Measurements from ENCODE around the gene SLC12A7. TPM values are rescaled to one million over a fixed set of nuclear protein-coding genes. Genes with fewer than 3 reads are reported as not detected.

The SLC12A7 gene
- total RNA-seq, 1 experiment from 2014 or later = 30.8 TPM

DNA sequence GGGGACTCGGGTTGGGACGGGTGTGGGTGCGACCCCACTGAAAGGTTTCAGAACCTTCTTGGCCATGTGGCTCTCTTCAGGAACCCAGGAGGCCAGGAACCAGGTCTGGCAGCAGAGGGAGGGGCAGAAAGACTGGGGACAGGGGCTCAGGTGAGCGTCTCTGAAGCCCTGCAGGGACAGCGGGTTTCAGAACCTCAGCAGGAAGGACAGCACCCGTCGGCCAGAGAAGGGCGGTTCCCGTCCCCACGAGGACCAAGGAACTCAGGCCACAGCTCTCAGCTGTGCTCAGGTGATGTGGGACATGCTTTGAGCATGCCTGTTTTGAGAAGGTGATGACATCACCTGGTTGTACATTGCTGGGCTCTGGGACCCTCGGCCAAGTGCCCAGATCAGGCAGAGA is 25.7 kb downstream of the SLC12A7 start:
- Histone ChIP-seq H3K79me2 (ENCODE audit: insufficient read depth, low read length) (no peaks in the 10 kb centered on the region), H3K79me1 (ENCODE audit: insufficient read depth, low read depth, low read length, poor library complexity, severe bottlenecking) (no peaks in the 10 kb centered on the region), H2BK5ac (ENCODE audit: insufficient read length, low read length) (no peak overlapping the region), H2AFZ (ENCODE audit: low read length) (no peak overlapping the region), H3T11ph (ENCODE audit: low read length) (no peak overlapping the region), H3K27me3 (ENCODE audit: insufficient read depth, low read length) (no peaks in the 10 kb centered on the region), H3K14ac (ENCODE audit: insufficient read depth, low read length) (no peak overlapping the region; the same call in 1 of the 2 replicates), H3K4me1 (ENCODE audit: insufficient read depth, low read length) (no peaks in the 10 kb centered on the region), H3K9me3 (ENCODE audit: control insufficient read depth, low read depth, low read length) (no peaks in the 10 kb centered on the region), H3K18ac (ENCODE audit: insufficient read length, low read depth, low read length) (no peak overlapping the region), H2BK120ac (ENCODE audit: low read depth, low read length, poor library complexity, severe bottlenecking) (no peak overlapping the region), H3K4me2 (ENCODE audit: insufficient read depth, insufficient read length, low read length) (no peak overlapping the region), H3K23ac (ENCODE audit: insufficient read length, low read depth, low read length) (no peak overlapping the region), H3K9ac (ENCODE audit: extremely low read depth, insufficient read length, low read length) (no peak overlapping the region), H4K5ac (ENCODE audit: insufficient read length, low read depth, low read length) (no peak overlapping the region), H4K91ac (ENCODE audit: insufficient read length, low read depth, low read length) (no peak overlapping the region), H2BK20ac (ENCODE audit: low read depth, low read length, poor library complexity, severe bottlenecking) (no peak overlapping the region), H3K4ac (ENCODE audit: low read depth, low read length) (no peak overlapping the region), H3K27ac (ENCODE audit: insufficient read length, low read depth, low read length) (no peak overlapping the region), H3K56ac (ENCODE audit: insufficient read length, low read depth, low read length) (no peak overlapping the region), H2BK12ac (ENCODE audit: insufficient read length, low read depth, low read length) (no peak overlapping the region), H4K20me1 (ENCODE audit: control insufficient read depth, insufficient read depth, insufficient read length) (no peaks in the 10 kb centered on the region), H4K8ac (replicated peaks; ENCODE audit: insufficient read length, low read depth, low read length) (no peak overlapping the region), H2BK15ac (ENCODE audit: low read depth, low read length) (no peak overlapping the region), H3K23me2 (ENCODE audit: insufficient read length, low read depth, low read length, poor library complexity, severe bottlenecking) (no peaks in the 10 kb centered on the region), H2AK5ac (ENCODE audit: insufficient read length, low read length) (no peak overlapping the region)
- Mint-ChIP-seq H3K27ac (no peak overlapping the region), H3K4me1 (no peaks in the 10 kb centered on the region), H3K4me3 (no peak overlapping the region), H3K9me3 (no peaks in the 10 kb centered on the region), H3K36me3 (ENCODE audit: insufficient read depth in 1 of 3, low read depth in 3 of 3) (peaks cover 8 to 50% (median 22%) of the 10 kb centered on the region in 3 experiments), H3K27me3 (ENCODE audit: low read depth) (no peaks in the 10 kb centered on the region)
- WGBS (ENCODE audit: extremely low coverage, insufficient read length, low lambda C conversion rate) = no CpG with 5 or more reads among the region's 11 CpGs
- no peak for DNase-seq
- TF ChIP-seq, protein P1, sequence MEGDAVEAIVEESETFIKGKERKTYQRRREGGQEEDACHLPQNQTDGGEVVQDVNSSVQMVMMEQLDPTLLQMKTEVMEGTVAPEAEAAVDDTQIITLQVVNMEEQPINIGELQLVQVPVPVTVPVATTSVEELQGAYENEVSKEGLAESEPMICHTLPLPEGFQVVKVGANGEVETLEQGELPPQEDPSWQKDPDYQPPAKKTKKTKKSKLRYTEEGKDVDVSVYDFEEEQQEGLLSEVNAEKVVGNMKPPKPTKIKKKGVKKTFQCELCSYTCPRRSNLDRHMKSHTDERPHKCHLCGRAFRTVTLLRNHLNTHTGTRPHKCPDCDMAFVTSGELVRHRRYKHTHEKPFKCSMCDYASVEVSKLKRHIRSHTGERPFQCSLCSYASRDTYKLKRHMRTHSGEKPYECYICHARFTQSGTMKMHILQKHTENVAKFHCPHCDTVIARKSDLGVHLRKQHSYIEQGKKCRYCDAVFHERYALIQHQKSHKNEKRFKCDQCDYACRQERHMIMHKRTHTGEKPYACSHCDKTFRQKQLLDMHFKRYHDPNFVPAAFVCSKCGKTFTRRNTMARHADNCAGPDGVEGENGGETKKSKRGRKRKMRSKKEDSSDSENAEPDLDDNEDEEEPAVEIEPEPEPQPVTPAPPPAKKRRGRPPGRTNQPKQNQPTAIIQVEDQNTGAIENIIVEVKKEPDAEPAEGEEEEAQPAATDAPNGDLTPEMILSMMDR (conservative IDR thresholded peaks at IDR 0.05) = no peak

Measured in H9 (cell line).